WTC11 (cell line): ENCODE results near the gene UPF3A. TPM values are rescaled to one million over a fixed set of nuclear protein-coding genes. Genes with fewer than 3 reads are reported as not detected.

Experiments
- ATAC-seq: fragments of 200-7000 bp; cut with Tn5 transposase; 2 replicates; pipeline ENCODE4 v1.10.0; 2021; ENCODE audit warnings: mild to moderate bottlenecking, moderate library complexity
- CTCF ChIA-PET: fragments of 300-600 bp; sonication (Branson Sonifier 250); formaldehyde crosslinking; loops from one replicate; lab custom pipeline; 2021; ENCODE audit warnings: antibody characterized with exemption; lab: Charles Lee
- POLR2A ChIA-PET: fragments of 350-600 bp; sonication (Branson Sonifier 250); formaldehyde crosslinking; loops from one replicate; lab custom pipeline; 2021; ENCODE audit warnings: antibody characterized with exemption; lab: Charles Lee
- DNase-seq: peaks from one replicate; pipeline ENCODE4 v3.0.0; 2021; ENCODE audit warnings: low spot score
- H3K27ac Mint-ChIP-seq: 2 replicates; pipeline ENCODE4 v1.8.0; 2021; ENCODE audit warnings: mixed read lengths
- H3K27me3 Mint-ChIP-seq: 2 replicates; pipeline ENCODE4 v1.8.0; 2021; ENCODE audit warnings: low read depth, mild to moderate bottlenecking, moderate library complexity, mixed read lengths
- H3K36me3 Mint-ChIP-seq: 2 replicates; pipeline ENCODE4 v1.8.0; 2021; ENCODE audit warnings: mixed read lengths
- H3K4me1 Mint-ChIP-seq: 2 replicates; pipeline ENCODE4 v1.8.0; 2022; ENCODE audit warnings: mixed read lengths
- H3K4me3 Mint-ChIP-seq: 2 replicates; pipeline ENCODE4 v1.8.0; 2021; ENCODE audit warnings: mild to moderate bottlenecking, moderate library complexity, mixed read lengths
- H3K9me3 Mint-ChIP-seq: 2 replicates; pipeline ENCODE4 v1.8.0; 2021; ENCODE audit warnings: mixed read lengths
- EMX1 ChIP-seq: fragments of 250-450 bp; sonication (Bioruptor Pico); IDR thresholded peaks from 2 replicates; pipeline ENCODE4 v1.8.0; 2021; ENCODE audit warnings: mild to moderate bottlenecking
- FOXJ3 ChIP-seq: sonication (generic); formaldehyde crosslinking; IDR thresholded peaks from 2 replicates; pipeline ENCODE4 v1.9.0; 2021; ENCODE audit warnings: missing genetic modification reagents, mild to moderate bottlenecking, borderline replicate concordance
- FOXP1 ChIP-seq: sonication (generic); formaldehyde crosslinking; IDR thresholded peaks from 2 replicates; pipeline ENCODE4 v1.8.0; 2022; ENCODE audit warnings: missing genetic modification reagents, mild to moderate bottlenecking, moderate library complexity, borderline replicate concordance
- JAZF1 ChIP-seq: fragments of 250-450 bp; sonication (Bioruptor Pico); IDR thresholded peaks from 2 replicates; pipeline ENCODE4 v1.9.0; 2021; ENCODE audit warnings: moderate library complexity, mild to moderate bottlenecking, inconsistent platforms
- JUN ChIP-seq: sonication (generic); formaldehyde crosslinking; IDR thresholded peaks from 2 replicates; pipeline ENCODE4 v1.8.0; 2023; ENCODE audit warnings: mild to moderate bottlenecking, missing genetic modification reagents
- MYBL2 ChIP-seq: sonication (generic); formaldehyde crosslinking; IDR thresholded peaks from 2 replicates; pipeline ENCODE4 v1.8.1; 2023; ENCODE audit warnings: mild to moderate bottlenecking, moderate library complexity, missing genetic modification reagents
- NFYB ChIP-seq: sonication (generic); formaldehyde crosslinking; conservative IDR thresholded peaks from 2 replicates; pipeline ENCODE4 v1.8.0; 2022; ENCODE audit warnings: low read depth, missing genetic modification reagents
- OVOL2 ChIP-seq: fragments of 250-450 bp; sonication (Bioruptor Pico); IDR thresholded peaks from 2 replicates; pipeline ENCODE4 v1.9.0; 2021; ENCODE audit warnings: mild to moderate bottlenecking, borderline replicate concordance
- RORB ChIP-seq: fragments of 250-450 bp; sonication (Bioruptor Pico); IDR thresholded peaks from 2 replicates; pipeline ENCODE4 v1.9.0; 2021; ENCODE audit warnings: mild to moderate bottlenecking
- SP1 ChIP-seq: sonication (generic); formaldehyde crosslinking; conservative IDR thresholded peaks from 2 replicates; pipeline ENCODE4 v1.8.1; 2022; ENCODE audit warnings: missing genetic modification reagents
- TEAD1 ChIP-seq: sonication (generic); formaldehyde crosslinking; IDR thresholded peaks from 2 replicates; pipeline ENCODE4 v1.8.0; 2022; ENCODE audit warnings: mild to moderate bottlenecking, missing genetic modification reagents
- TP53 ChIP-seq: sonication (generic); formaldehyde crosslinking; IDR thresholded peaks from 2 replicates; pipeline ENCODE4 v1.8.1; 2023; ENCODE audit warnings: mild to moderate bottlenecking, missing genetic modification reagents
- ZNF121 ChIP-seq: sonication (generic); formaldehyde crosslinking; IDR thresholded peaks from 2 replicates; pipeline ENCODE4 v1.8.0; 2023; ENCODE audit warnings: missing genetic modification reagents
- ZNF138 ChIP-seq: sonication (generic); formaldehyde crosslinking; conservative IDR thresholded peaks from 2 replicates; pipeline ENCODE4 v1.8.1; 2022; ENCODE audit warnings: mild to moderate bottlenecking, moderate library complexity, missing genetic modification reagents
- ZNF263 ChIP-seq: sonication (generic); formaldehyde crosslinking; IDR thresholded peaks from 2 replicates; pipeline ENCODE4 v1.8.1; 2022; ENCODE audit warnings: low read depth, mild to moderate bottlenecking, moderate library complexity, missing genetic modification reagents
- ZNF423 ChIP-seq: fragments of 250-450 bp; sonication (Bioruptor Pico); IDR thresholded peaks from 2 replicates; pipeline ENCODE4 v2.1.2; 2022; ENCODE audit warnings: mild to moderate bottlenecking, moderate library complexity
- ZNF671 ChIP-seq: fragments of 250-450 bp; sonication (Bioruptor Pico); IDR thresholded peaks from 2 replicates; pipeline ENCODE4 v1.8.0; 2021; ENCODE audit warnings: mild to moderate bottlenecking
- total RNA-seq: library from RNA; stranded (reverse); gene quantifications from 3 replicates; pipeline ENCODE4 v1.2.3, GENCODE V29; 2021
- TF ChIP-seq, protein P1 (sequence below): sonication (generic); formaldehyde crosslinking; IDR thresholded peaks from 2 replicates; pipeline ENCODE4 v1.8.1; 2023; ENCODE audit warnings: mild to moderate bottlenecking, missing genetic modification reagents
- TF ChIP-seq, protein P2 (sequence below): fragments of 250-450 bp; sonication (Bioruptor Pico); IDR thresholded peaks from 2 replicates; pipeline ENCODE4 v1.8.0; 2021; ENCODE audit warnings: mild to moderate bottlenecking
- TF ChIP-seq, protein P3 (sequence below): sonication (generic); formaldehyde crosslinking; conservative IDR thresholded peaks from 2 replicates; pipeline ENCODE4 v1.8.1; 2022; ENCODE audit warnings: mild to moderate bottlenecking, missing genetic modification reagents
- TF ChIP-seq, protein P4 (sequence below): sonication (generic); formaldehyde crosslinking; IDR thresholded peaks from 2 replicates; pipeline ENCODE4 v1.8.1; 2022; ENCODE audit warnings: missing genetic modification reagents, borderline replicate concordance
- TF ChIP-seq, protein P5 (sequence below): sonication (generic); formaldehyde crosslinking; IDR thresholded peaks from 2 replicates; pipeline ENCODE4 v1.8.0; 2022; ENCODE audit warnings: mild to moderate bottlenecking, missing genetic modification reagents

UPF3A gene
- total RNA-seq, 1 experiment from 2014 or later, result 71.9 TPM

DNA sequence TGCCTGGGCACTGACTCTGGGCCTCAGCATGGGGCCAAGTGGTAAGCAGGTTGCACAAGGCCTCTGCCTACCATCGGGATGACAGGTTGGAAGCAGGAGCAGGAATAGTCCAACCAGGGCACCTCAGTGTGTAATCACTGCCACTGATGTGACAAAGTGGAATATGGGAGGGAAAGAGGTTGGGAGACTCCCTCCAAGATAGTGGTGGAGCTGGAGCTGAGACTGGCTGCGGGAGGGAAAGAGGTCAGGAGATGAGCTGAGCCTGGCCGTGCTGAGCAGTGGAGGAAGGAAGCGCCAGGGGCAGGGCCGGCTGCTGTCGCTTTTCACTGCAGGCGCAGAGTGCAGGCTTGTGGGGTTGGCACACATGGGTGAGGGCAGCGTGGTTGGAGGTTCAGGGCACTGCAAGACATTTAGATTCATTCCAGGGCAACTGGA lies 6.8 kb downstream of the UPF3A start:
- CTCF ChIA-PET, result no interaction called here
- Mint-ChIP-seq H3K36me3 (peaks cover 77% of the 10 kb centered on the region), H3K27ac (peak overlapping the region; percentile 91), H3K27me3 (no peaks in the 10 kb centered on the region), H3K9me3 (no peaks in the 10 kb centered on the region), H3K4me3 (no peak overlapping the region), H3K4me1 (peaks cover 8% of the 10 kb centered on the region)
- no peak; the same call in 1 of the 2 replicates for ATAC-seq
- no peak for TF ChIP-seq RORB
- no peak for TF ChIP-seq ZNF121
- no peak for TF ChIP-seq TEAD1 (CRISPR knock-in tag)
- no peak for TF ChIP-seq ZNF671 (CRISPR knock-in tag)
- TF ChIP-seq, protein P1, sequence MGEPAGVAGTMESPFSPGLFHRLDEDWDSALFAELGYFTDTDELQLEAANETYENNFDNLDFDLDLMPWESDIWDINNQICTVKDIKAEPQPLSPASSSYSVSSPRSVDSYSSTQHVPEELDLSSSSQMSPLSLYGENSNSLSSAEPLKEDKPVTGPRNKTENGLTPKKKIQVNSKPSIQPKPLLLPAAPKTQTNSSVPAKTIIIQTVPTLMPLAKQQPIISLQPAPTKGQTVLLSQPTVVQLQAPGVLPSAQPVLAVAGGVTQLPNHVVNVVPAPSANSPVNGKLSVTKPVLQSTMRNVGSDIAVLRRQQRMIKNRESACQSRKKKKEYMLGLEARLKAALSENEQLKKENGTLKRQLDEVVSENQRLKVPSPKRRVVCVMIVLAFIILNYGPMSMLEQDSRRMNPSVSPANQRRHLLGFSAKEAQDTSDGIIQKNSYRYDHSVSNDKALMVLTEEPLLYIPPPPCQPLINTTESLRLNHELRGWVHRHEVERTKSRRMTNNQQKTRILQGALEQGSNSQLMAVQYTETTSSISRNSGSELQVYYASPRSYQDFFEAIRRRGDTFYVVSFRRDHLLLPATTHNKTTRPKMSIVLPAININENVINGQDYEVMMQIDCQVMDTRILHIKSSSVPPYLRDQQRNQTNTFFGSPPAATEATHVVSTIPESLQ (CRISPR knock-in tag), result no peak
- no peak for TF ChIP-seq ZNF138 (CRISPR knock-in tag)
- TF ChIP-seq OVOL2 (CRISPR knock-in tag), result no peak
- TF ChIP-seq EMX1, result no peak
- POLR2A ChIA-PET, result no interaction called here
- no peak for DNase-seq

DNA sequence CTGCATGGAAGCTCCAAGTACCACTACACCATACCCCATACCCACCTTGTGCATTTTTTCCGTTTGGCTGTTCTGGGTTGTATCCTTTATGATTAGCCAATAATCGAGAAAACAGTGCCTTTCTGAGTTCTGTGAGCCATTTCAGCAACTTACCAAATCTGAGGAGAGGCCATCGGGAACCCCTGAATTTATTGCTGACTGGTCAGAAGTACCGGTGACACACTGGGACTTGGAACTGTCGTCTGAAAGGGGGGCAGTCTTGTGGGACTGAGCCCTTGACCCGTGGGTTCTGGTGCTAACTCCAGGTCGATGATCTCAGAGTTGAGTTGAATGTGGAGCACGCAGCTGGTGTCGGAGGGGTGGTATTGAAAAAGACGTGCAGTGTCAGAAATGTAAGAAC lies 15.0 kb downstream of the UPF3A start:
- ATAC-seq, result no peak
- Mint-ChIP-seq H3K27ac (peak overlapping the region; percentile 10; the same call in 1 of the 2 replicates), H3K4me1 (no peaks in the 10 kb centered on the region), H3K9me3 (no peaks in the 10 kb centered on the region), H3K4me3 (no peak overlapping the region), H3K36me3 (peaks cover 61% of the 10 kb centered on the region), H3K27me3 (no peaks in the 10 kb centered on the region)
- no peak for TF ChIP-seq JUN (CRISPR knock-in tag)
- TF ChIP-seq, protein P2, sequence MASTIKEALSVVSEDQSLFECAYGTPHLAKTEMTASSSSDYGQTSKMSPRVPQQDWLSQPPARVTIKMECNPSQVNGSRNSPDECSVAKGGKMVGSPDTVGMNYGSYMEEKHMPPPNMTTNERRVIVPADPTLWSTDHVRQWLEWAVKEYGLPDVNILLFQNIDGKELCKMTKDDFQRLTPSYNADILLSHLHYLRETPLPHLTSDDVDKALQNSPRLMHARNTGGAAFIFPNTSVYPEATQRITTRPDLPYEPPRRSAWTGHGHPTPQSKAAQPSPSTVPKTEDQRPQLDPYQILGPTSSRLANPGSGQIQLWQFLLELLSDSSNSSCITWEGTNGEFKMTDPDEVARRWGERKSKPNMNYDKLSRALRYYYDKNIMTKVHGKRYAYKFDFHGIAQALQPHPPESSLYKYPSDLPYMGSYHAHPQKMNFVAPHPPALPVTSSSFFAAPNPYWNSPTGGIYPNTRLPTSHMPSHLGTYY (CRISPR knock-in tag), result no peak
- no peak for TF ChIP-seq TP53
- no peak for TF ChIP-seq FOXP1 (CRISPR knock-in tag)
- TF ChIP-seq, protein P3, sequence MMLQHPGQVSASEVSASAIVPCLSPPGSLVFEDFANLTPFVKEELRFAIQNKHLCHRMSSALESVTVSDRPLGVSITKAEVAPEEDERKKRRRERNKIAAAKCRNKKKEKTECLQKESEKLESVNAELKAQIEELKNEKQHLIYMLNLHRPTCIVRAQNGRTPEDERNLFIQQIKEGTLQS (CRISPR knock-in tag), result no peak
- TF ChIP-seq JAZF1 (CRISPR knock-in tag), result no peak
- TF ChIP-seq SP1 (CRISPR knock-in tag), result no peak
- TF ChIP-seq FOXJ3 (CRISPR knock-in tag), result no peak
- no peak for TF ChIP-seq MYBL2 (CRISPR knock-in tag)
- no peak for TF ChIP-seq ZNF263 (CRISPR knock-in tag)
- TF ChIP-seq EMX1, result no peak
- TF ChIP-seq, protein P4, sequence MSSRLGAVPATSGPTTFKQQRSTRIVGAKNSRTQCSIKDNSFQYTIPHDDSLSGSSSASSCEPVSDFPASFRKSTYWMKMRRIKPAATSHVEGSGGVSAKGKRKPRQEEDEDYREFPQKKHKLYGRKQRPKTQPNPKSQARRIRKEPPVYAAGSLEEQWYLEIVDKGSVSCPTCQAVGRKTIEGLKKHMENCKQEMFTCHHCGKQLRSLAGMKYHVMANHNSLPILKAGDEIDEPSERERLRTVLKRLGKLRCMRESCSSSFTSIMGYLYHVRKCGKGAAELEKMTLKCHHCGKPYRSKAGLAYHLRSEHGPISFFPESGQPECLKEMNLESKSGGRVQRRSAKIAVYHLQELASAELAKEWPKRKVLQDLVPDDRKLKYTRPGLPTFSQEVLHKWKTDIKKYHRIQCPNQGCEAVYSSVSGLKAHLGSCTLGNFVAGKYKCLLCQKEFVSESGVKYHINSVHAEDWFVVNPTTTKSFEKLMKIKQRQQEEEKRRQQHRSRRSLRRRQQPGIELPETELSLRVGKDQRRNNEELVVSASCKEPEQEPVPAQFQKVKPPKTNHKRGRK (CRISPR knock-in tag), result no peak
- no peak for TF ChIP-seq ZNF423 (CRISPR knock-in tag)
- TF ChIP-seq, protein P5, sequence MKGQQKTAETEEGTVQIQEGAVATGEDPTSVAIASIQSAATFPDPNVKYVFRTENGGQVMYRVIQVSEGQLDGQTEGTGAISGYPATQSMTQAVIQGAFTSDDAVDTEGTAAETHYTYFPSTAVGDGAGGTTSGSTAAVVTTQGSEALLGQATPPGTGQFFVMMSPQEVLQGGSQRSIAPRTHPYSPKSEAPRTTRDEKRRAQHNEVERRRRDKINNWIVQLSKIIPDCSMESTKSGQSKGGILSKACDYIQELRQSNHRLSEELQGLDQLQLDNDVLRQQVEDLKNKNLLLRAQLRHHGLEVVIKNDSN, result no peak
- TF ChIP-seq, protein P1 (CRISPR knock-in tag), result no peak
- TF ChIP-seq NFYB (CRISPR knock-in tag), result no peak
- CTCF ChIA-PET, result no interaction called here
- POLR2A ChIA-PET, result no interaction called here
- DNase-seq, result no peak
